ENCODE measurements around the gene MYO7A. TPM values are rescaled to one million over a fixed set of nuclear protein-coding genes. Genes with fewer than 3 reads are reported as not detected.

Gene MYO7A
- total RNA-seq, 2 experiments from 2014 or later, result not detected

DNA sequence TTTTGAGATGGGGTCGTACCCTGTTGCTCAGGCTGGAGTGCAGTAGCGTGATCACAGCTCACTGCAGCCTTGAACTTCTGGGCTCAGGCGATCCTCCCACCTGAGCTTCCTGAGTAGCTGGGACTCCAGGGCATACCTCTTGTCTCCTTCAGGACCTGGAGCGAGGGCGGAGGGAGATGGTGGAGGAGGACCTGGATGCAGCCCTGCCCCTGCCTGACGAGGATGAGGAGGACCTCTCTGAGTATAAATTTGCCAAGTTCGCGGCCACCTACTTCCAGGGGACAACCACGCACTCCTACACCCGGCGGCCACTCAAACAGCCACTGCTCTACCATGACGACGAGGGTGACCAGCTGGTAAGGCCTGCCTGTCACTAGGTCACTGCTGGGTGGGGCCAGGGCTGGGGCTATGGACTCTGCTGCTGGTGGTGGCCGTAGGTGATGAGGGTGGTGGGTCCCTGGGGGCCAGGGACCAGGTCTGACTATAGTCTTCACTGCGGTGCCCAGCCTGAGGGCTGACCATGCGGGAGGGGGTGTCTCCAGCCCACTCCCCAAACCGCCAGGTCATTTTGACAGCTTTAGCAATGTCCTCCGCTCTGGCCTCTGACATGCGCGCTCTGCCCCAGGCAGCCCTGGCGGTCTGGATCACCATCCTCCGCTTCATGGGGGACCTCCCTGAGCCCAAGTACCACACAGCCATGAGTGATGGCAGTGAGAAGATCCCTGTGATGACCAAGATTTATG lies 53.9 kb downstream of the MYO7A start:
- CTCF ChIA-PET, result interaction anchor here (8.4 kb wide), 1 partner anchor 53 kb away, joined by 87 read pairs; the partner anchor contains the start of gene MYO7A
- intact Hi-C loops (cut with micrococcal nuclease), result no loop called here
- Mint-ChIP-seq H3K4me3 (no peak overlapping the region), H3K36me3 (ENCODE audit: low read depth) (no peaks in the 10 kb centered on the region), H3K9me3 (no peaks in the 10 kb centered on the region), H3K4me1 (ENCODE audit: low read depth) (no peaks in the 10 kb centered on the region), H3K27ac (no peak overlapping the region), H3K27me3 (ENCODE audit: low read depth) (no peaks in the 10 kb centered on the region)
- no peak for DNase-seq

DNA sequence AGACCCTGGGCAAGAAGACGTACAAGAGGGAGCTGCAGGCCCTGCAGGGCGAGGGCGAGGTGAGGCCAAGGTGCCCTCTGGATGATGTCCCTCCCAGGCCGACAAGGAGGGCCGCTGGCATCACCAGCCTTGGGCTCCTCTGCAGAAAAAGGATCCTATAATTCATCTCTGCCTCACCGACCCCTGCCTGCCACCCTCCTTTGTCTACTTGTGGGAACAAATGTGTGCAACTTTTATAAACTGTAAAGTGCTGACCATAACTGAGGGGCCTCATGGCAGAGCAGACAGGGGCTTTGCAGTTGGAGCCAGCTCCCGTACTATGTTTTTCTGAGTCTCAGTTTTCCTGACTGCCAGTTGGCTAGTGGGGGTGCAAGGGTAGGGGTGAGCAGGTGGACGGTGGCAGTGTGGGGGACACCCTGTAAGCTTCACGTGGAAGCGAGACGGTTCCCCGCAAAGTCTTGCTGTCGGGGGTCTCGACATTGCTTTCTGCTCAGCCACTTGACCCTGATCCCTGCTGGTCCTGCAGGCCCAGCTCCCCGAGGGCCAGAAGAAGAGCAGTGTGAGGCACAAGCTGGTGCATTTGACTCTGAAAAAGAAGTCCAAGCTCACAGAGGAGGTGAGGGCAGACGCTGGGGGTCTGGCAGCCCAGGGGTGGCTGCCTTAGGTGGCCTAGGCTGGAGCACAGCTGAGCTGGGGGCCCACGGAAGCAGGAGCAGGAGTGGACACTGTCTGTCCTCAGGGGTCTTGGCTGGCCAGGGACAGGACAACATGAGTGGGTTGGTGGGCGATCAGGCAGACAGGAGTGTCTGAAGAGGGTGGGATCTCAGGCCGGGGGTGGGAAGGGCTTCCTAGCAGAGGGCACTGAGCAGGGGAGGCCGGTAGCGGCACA lies 54.7 kb downstream of the MYO7A start:
- intact Hi-C loops (cut with micrococcal nuclease), result no loop called here
- no peaks in the 10 kb centered on the region for H3K36me3 Mint-ChIP-seq (ENCODE audit: low read depth)
- H3K27ac Mint-ChIP-seq, result no peak overlapping the region
- no peaks in the 10 kb centered on the region for H3K4me1 Mint-ChIP-seq (ENCODE audit: low read depth)
- CTCF ChIA-PET, result interaction anchor here (8.4 kb wide), 1 partner anchor 54 kb away, joined by 87 read pairs; the partner anchor contains the start of gene MYO7A
- no peaks in the 10 kb centered on the region for H3K27me3 Mint-ChIP-seq (ENCODE audit: low read depth)
- no peaks in the 10 kb centered on the region for H3K9me3 Mint-ChIP-seq
- no peak overlapping the region for H3K4me3 Mint-ChIP-seq
- no peak for DNase-seq

DNA sequence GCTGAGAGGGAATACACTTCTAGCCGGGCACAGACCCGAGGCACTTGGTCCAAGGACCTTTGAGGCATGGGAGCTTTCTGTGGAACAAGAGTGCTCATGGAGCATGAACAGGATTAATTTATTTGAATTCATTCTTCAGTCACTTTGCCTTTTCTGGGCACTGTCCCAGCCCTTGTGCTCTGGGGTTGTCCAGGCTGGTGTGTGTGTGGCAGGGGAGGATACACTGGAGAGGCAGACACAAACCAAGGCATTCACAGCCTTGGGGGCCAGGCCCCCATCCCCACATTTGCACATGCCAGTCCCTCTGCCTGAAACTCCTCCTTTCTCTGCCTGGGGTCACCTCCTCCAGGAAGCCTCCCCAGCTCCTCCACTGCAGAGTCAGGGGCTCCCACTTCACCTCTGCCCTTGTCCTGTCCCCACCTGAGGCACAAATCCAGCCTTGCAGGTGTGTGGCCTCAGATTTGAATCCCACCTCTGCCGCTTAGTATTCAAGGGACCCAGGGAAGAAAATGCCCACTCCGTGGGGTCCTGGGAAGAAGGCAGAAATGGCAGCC lies 55.5 kb downstream of the MYO7A start:
- Mint-ChIP-seq H3K27ac (no peak overlapping the region), H3K4me1 (ENCODE audit: low read depth) (no peaks in the 10 kb centered on the region), H3K36me3 (ENCODE audit: low read depth) (no peaks in the 10 kb centered on the region), H3K4me3 (no peak overlapping the region), H3K9me3 (no peaks in the 10 kb centered on the region), H3K27me3 (ENCODE audit: low read depth) (no peaks in the 10 kb centered on the region)
- DNase-seq, result no peak
- CTCF ChIA-PET, result interaction anchor here (8.4 kb wide), 1 partner anchor 55 kb away, joined by 87 read pairs; the partner anchor contains the start of gene MYO7A
- intact Hi-C loops (cut with micrococcal nuclease), result no loop called here

DNA sequence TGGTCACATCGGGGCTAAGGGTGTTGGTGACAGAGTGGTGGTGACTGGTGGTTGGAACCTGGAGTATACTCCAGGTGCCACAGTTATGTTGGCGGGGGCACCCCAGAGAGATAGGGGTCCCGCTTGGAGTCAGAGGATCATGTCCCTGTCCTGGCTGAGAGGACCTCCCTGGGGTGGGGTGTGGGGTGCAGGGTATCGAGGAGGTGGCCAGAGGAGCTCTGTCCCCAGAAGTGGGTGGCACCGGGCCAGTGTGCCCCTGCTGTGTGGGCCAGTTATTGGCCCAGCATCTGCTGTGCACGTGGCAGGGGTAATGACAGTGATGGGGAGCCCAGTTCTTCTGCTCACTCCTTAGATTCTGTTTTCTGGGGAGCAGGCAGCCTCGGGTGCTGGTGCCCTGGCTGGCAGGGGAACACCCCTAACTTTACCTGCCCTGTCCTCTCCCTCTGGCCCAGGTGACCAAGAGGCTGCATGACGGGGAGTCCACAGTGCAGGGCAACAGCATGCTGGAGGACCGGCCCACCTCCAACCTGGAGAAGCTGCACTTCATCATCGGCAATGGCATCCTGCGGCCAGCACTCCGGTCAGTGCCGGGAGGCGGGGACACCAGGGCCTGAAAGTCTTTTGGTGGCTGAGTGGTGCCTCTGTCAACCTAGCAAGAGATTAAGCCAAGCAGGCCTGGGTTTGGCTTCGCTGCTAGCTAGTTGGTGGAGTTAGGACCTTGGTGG lies 56.3 kb downstream of the MYO7A start:
- DNase-seq, result no peak
- CTCF ChIA-PET, result interaction anchor here (1.2 to 8.4 kb wide), 2 partner anchors 21 to 55 kb away, joined by 5 to 87 read pairs; partner anchors contain the start of gene MYO7A
- intact Hi-C loops (cut with micrococcal nuclease), result no loop called here
- Mint-ChIP-seq H3K4me3 (no peak overlapping the region), H3K27me3 (ENCODE audit: low read depth) (no peaks in the 10 kb centered on the region), H3K36me3 (ENCODE audit: low read depth) (no peaks in the 10 kb centered on the region), H3K9me3 (no peaks in the 10 kb centered on the region), H3K4me1 (ENCODE audit: low read depth) (no peaks in the 10 kb centered on the region), H3K27ac (no peak overlapping the region)

DNA sequence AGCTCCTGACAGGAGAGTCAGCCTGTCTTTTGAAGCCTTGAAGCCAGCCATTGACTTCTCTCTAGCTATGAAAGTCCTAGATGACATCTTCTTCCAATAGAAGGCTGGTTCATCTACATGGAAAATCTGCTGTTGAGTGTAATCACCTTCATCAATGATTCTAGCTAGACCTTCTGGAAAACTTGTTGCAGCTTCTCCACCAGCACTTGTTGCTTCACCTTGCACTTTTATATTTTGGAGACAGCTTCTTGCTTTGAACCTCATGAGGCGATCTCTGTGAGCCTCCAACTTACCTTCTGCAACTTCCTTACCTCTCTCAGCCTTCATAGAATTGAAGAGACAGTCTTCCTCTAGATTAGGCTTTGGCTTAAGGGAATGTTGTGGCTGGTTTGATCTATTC lies 58.3 kb downstream of the MYO7A start:
- no peaks in the 10 kb centered on the region for H3K9me3 Mint-ChIP-seq
- H3K36me3 Mint-ChIP-seq (ENCODE audit: low read depth), result no peaks in the 10 kb centered on the region
- no peaks in the 10 kb centered on the region for H3K27me3 Mint-ChIP-seq (ENCODE audit: low read depth)
- no peak for DNase-seq
- no peak overlapping the region for H3K4me3 Mint-ChIP-seq
- H3K4me1 Mint-ChIP-seq (ENCODE audit: low read depth), result no peaks in the 10 kb centered on the region
- intact Hi-C loops (cut with micrococcal nuclease), result no loop called here
- no peak overlapping the region for H3K27ac Mint-ChIP-seq
- CTCF ChIA-PET, result interaction anchor here (0.8 to 8.4 kb wide), 5 partner anchors 21 to 226 kb away, joined by 3 to 87 read pairs (median 4); partner anchors contain the start of gene MYO7A

DNA sequence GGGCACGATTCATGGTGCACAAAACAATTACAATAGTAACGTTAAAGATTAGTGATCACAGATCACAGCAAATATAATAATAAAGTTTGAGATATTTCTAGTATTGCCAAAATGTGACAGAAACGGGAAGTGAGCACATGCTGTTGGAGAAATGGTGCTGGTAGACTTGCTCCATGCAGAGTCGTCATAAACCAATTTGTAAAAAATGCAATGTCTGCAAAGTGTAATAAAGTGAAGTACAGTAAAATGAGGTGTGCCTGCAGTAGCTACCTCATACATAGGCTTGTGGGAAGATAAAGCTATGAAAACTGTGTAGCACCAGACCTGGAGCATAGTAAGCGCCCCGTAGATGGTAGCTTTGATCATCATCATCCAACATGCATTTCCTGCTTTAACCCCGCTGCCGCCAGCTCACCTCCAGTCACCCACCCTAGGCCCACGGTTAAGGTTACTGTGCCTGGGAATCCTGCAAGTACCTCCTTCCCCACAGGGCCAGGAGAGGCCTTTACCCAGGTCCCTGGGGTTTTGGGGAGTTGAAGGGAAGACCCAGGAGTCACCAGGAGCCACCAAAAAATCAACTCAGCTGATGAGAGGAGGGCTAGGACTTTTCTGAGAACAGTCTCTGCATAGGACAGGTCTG lies 59.2 kb downstream of the MYO7A start:
- no peak for DNase-seq
- no peak overlapping the region for H3K4me3 Mint-ChIP-seq
- no peaks in the 10 kb centered on the region for H3K27me3 Mint-ChIP-seq (ENCODE audit: low read depth)
- H3K4me1 Mint-ChIP-seq (ENCODE audit: low read depth), result no peaks in the 10 kb centered on the region
- no peaks in the 10 kb centered on the region for H3K36me3 Mint-ChIP-seq (ENCODE audit: low read depth)
- H3K9me3 Mint-ChIP-seq, result no peaks in the 10 kb centered on the region
- CTCF ChIA-PET, result interaction anchor here (0.6 to 8.4 kb wide), 13 partner anchors 12 to 460 kb away, joined by 3 to 87 read pairs (median 4); partner anchors contain the start of gene MYO7A
- intact Hi-C loops (cut with micrococcal nuclease), result no loop called here
- no peak overlapping the region for H3K27ac Mint-ChIP-seq

DNA sequence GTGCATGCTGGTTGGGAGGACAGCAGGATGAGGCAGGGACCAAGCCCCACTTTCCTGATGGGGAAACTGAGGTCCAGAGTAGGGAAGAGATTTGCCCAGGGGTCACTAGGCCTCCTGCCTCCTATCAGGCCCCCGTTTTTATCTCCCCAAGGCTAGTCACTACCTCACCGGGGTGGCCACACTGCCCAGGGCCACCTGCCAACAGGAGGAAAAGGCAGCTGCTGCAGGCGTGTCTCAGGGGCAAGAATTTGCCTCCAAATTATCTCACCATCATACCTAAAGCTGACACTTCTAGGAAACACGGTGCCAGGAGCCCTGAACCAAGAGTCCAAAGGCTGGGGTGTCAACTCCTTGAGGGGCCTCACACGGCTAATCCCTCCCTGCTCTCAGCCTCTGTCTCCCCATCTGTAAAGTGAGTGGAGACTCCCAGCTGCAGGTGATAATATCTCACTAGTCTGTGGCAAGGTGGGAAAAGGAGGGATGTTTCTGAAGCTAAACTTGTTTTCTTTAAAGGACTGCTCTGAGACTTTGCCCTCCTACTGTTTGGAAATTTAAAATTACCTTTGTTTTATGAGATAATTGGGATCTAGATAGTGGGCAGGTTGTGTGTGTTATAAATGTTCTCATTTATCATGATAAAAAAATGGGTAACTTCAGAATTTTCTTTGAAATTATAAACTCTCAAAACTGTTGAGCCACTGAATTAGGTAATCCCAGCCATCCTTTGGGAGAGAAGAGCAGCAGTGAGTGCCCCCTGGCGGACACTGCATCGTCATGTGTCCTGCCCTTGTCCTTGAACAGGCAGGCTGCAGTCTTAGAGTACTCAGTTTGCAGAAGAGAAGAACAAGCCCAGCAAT lies 60.0 kb downstream of the MYO7A start:
- H3K4me3 Mint-ChIP-seq, result no peak overlapping the region
- CTCF ChIA-PET, result interaction anchor here (0.6 to 8.4 kb wide), 16 partner anchors 11 to 415 kb away, joined by 3 to 87 read pairs (median 4); partner anchors contain the start of gene MYO7A
- H3K4me1 Mint-ChIP-seq (ENCODE audit: low read depth), result no peaks in the 10 kb centered on the region
- DNase-seq, result peak; percentile 85
- intact Hi-C loops (cut with micrococcal nuclease), result loop anchor here (1.0 kb wide), 3 partner anchors 61 to 268 kb away; no protein-coding TSS in a partner anchor
- no peaks in the 10 kb centered on the region for H3K36me3 Mint-ChIP-seq (ENCODE audit: low read depth)
- no peaks in the 10 kb centered on the region for H3K9me3 Mint-ChIP-seq
- no peaks in the 10 kb centered on the region for H3K27me3 Mint-ChIP-seq (ENCODE audit: low read depth)
- H3K27ac Mint-ChIP-seq, result no peak overlapping the region

DNA sequence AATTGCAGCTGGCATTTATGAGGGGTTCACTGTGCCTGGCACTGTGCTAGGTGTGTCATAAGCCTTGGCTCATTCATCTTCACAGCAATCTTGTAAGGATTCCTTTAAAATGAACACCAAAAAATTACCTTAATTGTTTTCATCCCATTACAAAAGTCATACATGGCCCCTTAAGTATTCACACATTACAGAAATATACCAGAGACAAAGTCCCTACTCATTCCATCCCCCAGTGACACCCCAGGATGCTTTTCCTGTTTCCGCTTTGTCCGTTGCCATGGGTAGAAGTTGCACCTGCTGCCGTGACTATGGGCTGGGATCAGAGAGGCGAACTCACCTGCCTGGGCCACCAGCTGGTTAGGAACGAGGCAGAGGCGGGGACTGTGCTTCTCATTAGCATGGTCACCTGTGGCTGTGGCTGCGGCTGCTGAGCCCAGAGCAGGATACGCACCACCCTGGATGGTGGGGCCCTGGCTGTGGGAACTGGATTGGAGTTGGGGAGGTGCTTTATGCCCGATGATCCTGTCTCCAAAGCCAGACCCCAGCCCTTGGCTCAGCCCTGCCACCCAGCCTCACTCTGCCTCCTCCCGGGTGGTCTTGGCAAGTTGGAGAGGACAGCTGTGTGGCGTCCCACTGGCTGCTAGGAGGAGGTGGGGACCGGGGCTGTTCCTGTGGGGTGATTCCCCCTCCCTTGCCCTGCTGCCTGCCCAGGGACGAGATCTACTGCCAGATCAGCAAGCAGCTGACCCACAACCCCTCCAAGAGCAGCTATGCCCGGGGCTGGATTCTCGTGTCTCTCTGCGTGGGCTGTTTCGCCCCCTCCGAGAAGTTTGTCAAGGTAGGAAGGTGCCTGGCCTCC lies 60.8 kb downstream of the MYO7A start:
- Mint-ChIP-seq H3K9me3 (no peaks in the 10 kb centered on the region), H3K4me3 (no peak overlapping the region), H3K27ac (no peak overlapping the region), H3K36me3 (ENCODE audit: low read depth) (no peaks in the 10 kb centered on the region), H3K27me3 (ENCODE audit: low read depth) (no peaks in the 10 kb centered on the region), H3K4me1 (ENCODE audit: low read depth) (no peaks in the 10 kb centered on the region)
- intact Hi-C loops (cut with micrococcal nuclease), result loop anchor here (1.0 kb wide), 3 partner anchors 62 to 269 kb away; no protein-coding TSS in a partner anchor
- no peak for DNase-seq
- CTCF ChIA-PET, result interaction anchor here (0.8 to 8.4 kb wide), 9 partner anchors 11 to 360 kb away, joined by 3 to 87 read pairs (median 4); partner anchors contain the start of gene MYO7A

DNA sequence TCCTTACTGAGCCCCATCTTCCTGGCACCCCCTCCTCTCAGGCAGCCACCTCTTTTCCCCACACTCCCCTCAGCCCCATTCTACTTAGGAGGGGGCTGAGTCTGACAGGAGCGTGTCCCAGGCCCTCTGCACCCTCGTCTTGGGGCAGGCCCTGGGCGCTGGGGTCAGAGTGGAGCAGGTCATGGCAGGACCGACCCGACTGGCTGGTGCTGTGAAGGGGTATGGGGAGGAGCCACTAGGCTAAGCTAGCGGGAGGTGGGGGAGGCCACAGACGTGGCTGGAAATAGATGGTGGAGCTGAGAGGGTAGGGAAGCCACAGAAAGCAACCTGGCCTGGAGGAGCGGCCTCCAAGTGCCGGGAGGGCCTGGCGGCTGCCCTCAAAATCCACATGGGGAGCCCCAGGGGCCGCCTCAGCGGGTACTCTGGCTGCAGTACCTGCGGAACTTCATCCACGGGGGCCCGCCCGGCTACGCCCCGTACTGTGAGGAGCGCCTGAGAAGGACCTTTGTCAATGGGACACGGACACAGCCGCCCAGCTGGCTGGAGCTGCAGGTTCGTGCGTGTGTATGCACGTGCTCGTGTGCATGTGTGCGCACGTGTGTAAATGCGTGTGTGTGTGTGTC lies 61.7 kb downstream of the MYO7A start:
- no peak for DNase-seq
- H3K4me1 Mint-ChIP-seq (ENCODE audit: low read depth), result no peaks in the 10 kb centered on the region
- H3K4me3 Mint-ChIP-seq, result no peak overlapping the region
- H3K27ac Mint-ChIP-seq, result no peak overlapping the region
- H3K27me3 Mint-ChIP-seq (ENCODE audit: low read depth), result no peaks in the 10 kb centered on the region
- intact Hi-C loops (cut with micrococcal nuclease), result loop anchor here (10.0 kb wide), 1 partner anchor 185 kb away; no protein-coding TSS in a partner anchor
- CTCF ChIA-PET, result interaction anchor here (0.8 to 8.4 kb wide), 4 partner anchors 10 to 357 kb away, joined by 3 to 87 read pairs (median 8); partner anchors contain the start of gene MYO7A
- no peaks in the 10 kb centered on the region for H3K36me3 Mint-ChIP-seq (ENCODE audit: low read depth)
- H3K9me3 Mint-ChIP-seq, result no peaks in the 10 kb centered on the region

All from activated naive CD4-positive, alpha-beta T cell treated with anti-CD3 and anti-CD28 coated beads for 36 hours (primary cell).